ENCODE measurements around the gene ZFC3H1.

DNA sequence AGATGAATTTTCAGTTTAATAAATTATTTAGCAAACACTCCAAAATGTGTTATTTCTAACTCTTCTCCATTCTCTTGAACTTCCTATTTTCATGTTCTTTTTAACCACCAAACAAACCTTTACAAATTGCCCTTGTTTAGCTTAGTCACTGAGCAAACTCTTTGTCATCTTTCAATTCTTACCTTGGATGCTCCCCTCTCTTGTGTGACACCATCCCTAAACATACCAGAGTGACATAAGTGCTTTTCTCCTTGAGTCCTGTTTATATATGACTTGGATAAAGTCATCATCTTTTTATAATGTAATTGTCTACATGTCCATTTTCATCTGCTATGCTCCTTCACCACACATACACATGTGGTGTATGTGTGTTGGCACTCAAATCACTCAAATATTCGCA lies 18.8 kb upstream of the ZFC3H1 start:
- no peak for TF ChIP-seq GATA2 (IDR thresholded peaks at IDR 0.05; ENCODE audit: low read depth, low read length)
- TF ChIP-seq GATA3 (IDR thresholded peaks at IDR 0.05; ENCODE audit: low read depth, low read length) = no peak
